ENCODE results near the gene NME8. TPM values are rescaled to one million over a fixed set of nuclear protein-coding genes. Genes with fewer than 3 reads are reported as not detected.

Gene NME8
- total and polyA plus RNA-seq, 2 of the 4 experiments (the other 2 are of a cell fraction): not detected

GRCh38 chr7:37901890-37902524 is 53.6 kb downstream of the NME8 start:
- TF ChIP-seq POLR2A (IDR thresholded peaks at IDR 0.05; ENCODE audit: low read depth, low read length) (no peak), MXI1 (IDR thresholded peaks at IDR 0.05; ENCODE audit: borderline replicate concordance, low read depth, low read length) (no peak), NFE2L2 (IDR thresholded peaks at IDR 0.05; ENCODE audit: low read depth, low read length) (peak; percentile 95), MAFK (IDR thresholded peaks at IDR 0.05; ENCODE audit: low read depth, low read length) (peak; percentile 92)
- Histone ChIP-seq H4K20me1 (ENCODE audit: insufficient read depth, low read length) (no peaks in the 10 kb centered on the region), H3K18ac (ENCODE audit: low read depth, low read length) (no peak overlapping the region), H2BK5ac (ENCODE audit: low read depth, low read length, poor library complexity, severe bottlenecking) (no peak overlapping the region), H3K4me3 (ENCODE audit: insufficient read depth, low read depth, low read length) (no peak overlapping the region), H4K91ac (ENCODE audit: insufficient read depth, low read depth, low read length) (no peak overlapping the region), H3K4me1 (ENCODE audit: control insufficient read depth, insufficient read depth, low read length) (no peaks in the 10 kb centered on the region; the same call in 1 of the 2 replicates), H2BK15ac (ENCODE audit: low read depth, low read length) (no peak overlapping the region), H4K5ac (ENCODE audit: low read depth, low read length) (no peak overlapping the region), H3K56ac (ENCODE audit: extremely low read depth, insufficient read depth, low read length) (no peak overlapping the region), H3K9me3 (ENCODE audit: control insufficient read depth, insufficient read depth, low read length) (peaks cover 2% of the 10 kb centered on the region), H3K27me3 (ENCODE audit: control insufficient read depth, insufficient read depth, low read length) (no peaks in the 10 kb centered on the region), H3K4ac (ENCODE audit: low read depth, low read length) (no peak overlapping the region), H3K9me1 (ENCODE audit: insufficient read depth, low read length) (no peaks in the 10 kb centered on the region), H2BK20ac (ENCODE audit: low read depth, low read length) (no peak overlapping the region), H2BK120ac (ENCODE audit: low read depth, low read length) (no peak overlapping the region), H3K27ac (ENCODE audit: insufficient read depth, low read length) (no peak overlapping the region), H3K79me1 (ENCODE audit: low read depth in 1 of 2, low read length in 2 of 2) (no peaks in the 10 kb centered on the region), H3K9ac (ENCODE audit: low read depth, low read length) (no peak overlapping the region), H2AK5ac (ENCODE audit: low read depth, low read length) (no peak overlapping the region), H2AK9ac (replicated peaks; ENCODE audit: low read depth, low read length, poor library complexity) (no peak overlapping the region), H2AFZ (replicated peaks; ENCODE audit: low read length, poor library complexity) (no peak overlapping the region), H3K4me2 (ENCODE audit: low read depth, low read length) (no peak overlapping the region), H3K23ac (ENCODE audit: low read depth, low read length) (no peak overlapping the region), H3K36me3 (ENCODE audit: control insufficient read depth, insufficient read depth, low read length) (no peaks in the 10 kb centered on the region), H4K8ac (ENCODE audit: low read depth in 2 of 2, low read length in 2 of 2) (no peak overlapping the region), H3K14ac (replicated peaks; ENCODE audit: low read depth, low read length) (no peak overlapping the region)
- in situ Hi-C loops (cut with MboI; ENCODE audit: low sequenced_read_pairs) (no loop called here), dilution Hi-C loops (cut with HindIII; ENCODE audit: low sequenced_read_pairs, unreplicated experiment) (no loop called here), intact Hi-C loops (cut with micrococcal nuclease) (loop anchor here (5.0 kb wide), 1 partner anchor 470 kb away; no protein-coding TSS in a partner anchor)
- POLR2A ChIA-PET (ENCODE audit: unreplicated experiment): no interaction called here
- ATAC-seq (ENCODE audit: low read depth): no peak
- CTCF ChIA-PET: interaction anchor here (0.5 to 1.0 kb wide), 11 partner anchors 9 to 437 kb away, joined by 3 to 8 read pairs (median 3); no protein-coding TSS in a partner anchor
- peak; percentile 4 for DNase-seq
- no TSS peak for BruUV-seq (replicated peaks)
- 63% methylated on average over 1 of the region's 2 CpGs; no CpG with 5 or more reads in 1 of the 2 experiments for WGBS, 2 experiments (ENCODE audit: extremely low coverage in 2 of 2, insufficient read length in 1 of 2)

Measured in IMR-90 (cell line).